K562 (cell line): ENCODE results near the gene NLGN2. TPM values are rescaled to one million over a fixed set of nuclear protein-coding genes. Genes with fewer than 3 reads are reported as not detected.

Experiments
- ARHGAP35 ChIP-seq: fragments of 450-650 bp; IDR thresholded peaks from 2 replicates; pipeline ENCODE4 v1.6.1; 2018; ENCODE audit not compliant: partially characterized antibody
- MAFK ChIP-seq: IDR thresholded peaks from 2 replicates; pipeline ENCODE4 v1.6.1; 2011; ENCODE audit warnings: low read length, improper control_type of control experiment
- MCM2 ChIP-seq: fragments of 450-650 bp; IDR thresholded peaks from 2 replicates; pipeline ENCODE4 v1.6.1; 2017; ENCODE audit warnings: low read depth, mild to moderate bottlenecking
- POLR2AphosphoS5 ChIP-seq: IDR thresholded peaks from 2 replicates; pipeline ENCODE4 v1.6.1; 2011; ENCODE audit warnings: mild to moderate bottlenecking, low read depth, low read length, moderate library complexity; ENCODE audit not compliant: control insufficient read depth, insufficient read depth
- polyA plus RNA-seq, 8 experiments: library from polyadenylated mRNA; depleted of rRNA in 4 of 8; stranded (reverse) in 5 of 8; unstranded in 3 of 8; fragments of >200 nt; fragmentation: Nextera tagmentation in 2 of 8; fragmentation: Illumina TruSeq in 1 of 8; extraction: Ambion mirVana in 2 of 8; extraction: Trizol in 1 of 8; gene quantifications; 2 replicates each; pipeline versions ENCODE4 v1.2.1 to v1.2.3, GENCODE V29; 2011 to 2014; ENCODE audit warnings: inconsistent platforms in 1 of 8, missing spikeins in 1 of 8
- total RNA-seq, 7 experiments: library from RNA; depleted of rRNA in 6 of 7; stranded (reverse); fragments of >200 nt in 6 of 7; fragmentation: Illumina TruSeq in 2 of 7; extraction: Trizol in 2 of 7; gene quantifications; 2 replicates each; pipeline versions ENCODE4 v1.2.1 to v1.2.3, GENCODE V29; 2011 to 2021; ENCODE audit warnings: low replicate concordance in 1 of 7
- TF ChIP-seq, protein P1 (sequence below): IDR thresholded peaks from 3 replicates; pipeline ENCODE4 v1.6.1; 2011; ENCODE audit warnings: borderline replicate concordance, mild to moderate bottlenecking, moderate library complexity; ENCODE audit not compliant: insufficient read length; ENCODE audit errors: extremely low read depth
- TF ChIP-seq, protein P2 (sequence below), 2 experiments: fragments of 450-650 bp; conservative IDR thresholded peaks; 2 replicates each; pipeline ENCODE4 v1.6.1; 2017; ENCODE audit warnings: mild to moderate bottlenecking in 2 of 2, moderate library complexity in 2 of 2
- TF ChIP-seq, protein P3 (sequence below): fragments of 450-650 bp; IDR thresholded peaks from 2 replicates; pipeline ENCODE4 v1.6.1; 2014; ENCODE audit warnings: low read depth, mild to moderate bottlenecking, moderate library complexity, borderline replicate concordance

NLGN2 gene
- total and polyA plus RNA-seq, 9 of the 15 experiments (the other 6 are each of a cell fraction or from before 2014, with no cell fraction given), result 0.11 to 7.8 (median 0.77) TPM

- TF ChIP-seq, protein P1, sequence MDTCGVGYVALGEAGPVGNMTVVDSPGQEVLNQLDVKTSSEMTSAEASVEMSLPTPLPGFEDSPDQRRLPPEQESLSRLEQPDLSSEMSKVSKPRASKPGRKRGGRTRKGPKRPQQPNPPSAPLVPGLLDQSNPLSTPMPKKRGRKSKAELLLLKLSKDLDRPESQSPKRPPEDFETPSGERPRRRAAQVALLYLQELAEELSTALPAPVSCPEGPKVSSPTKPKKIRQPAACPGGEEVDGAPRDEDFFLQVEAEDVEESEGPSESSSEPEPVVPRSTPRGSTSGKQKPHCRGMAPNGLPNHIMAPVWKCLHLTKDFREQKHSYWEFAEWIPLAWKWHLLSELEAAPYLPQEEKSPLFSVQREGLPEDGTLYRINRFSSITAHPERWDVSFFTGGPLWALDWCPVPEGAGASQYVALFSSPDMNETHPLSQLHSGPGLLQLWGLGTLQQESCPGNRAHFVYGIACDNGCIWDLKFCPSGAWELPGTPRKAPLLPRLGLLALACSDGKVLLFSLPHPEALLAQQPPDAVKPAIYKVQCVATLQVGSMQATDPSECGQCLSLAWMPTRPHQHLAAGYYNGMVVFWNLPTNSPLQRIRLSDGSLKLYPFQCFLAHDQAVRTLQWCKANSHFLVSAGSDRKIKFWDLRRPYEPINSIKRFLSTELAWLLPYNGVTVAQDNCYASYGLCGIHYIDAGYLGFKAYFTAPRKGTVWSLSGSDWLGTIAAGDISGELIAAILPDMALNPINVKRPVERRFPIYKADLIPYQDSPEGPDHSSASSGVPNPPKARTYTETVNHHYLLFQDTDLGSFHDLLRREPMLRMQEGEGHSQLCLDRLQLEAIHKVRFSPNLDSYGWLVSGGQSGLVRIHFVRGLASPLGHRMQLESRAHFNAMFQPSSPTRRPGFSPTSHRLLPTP, result no peak
- TF ChIP-seq ARHGAP35 (no peak), MCM2 (no peak), MAFK (no peak), POLR2AphosphoS5 (no peak)
- TF ChIP-seq, protein P2, sequence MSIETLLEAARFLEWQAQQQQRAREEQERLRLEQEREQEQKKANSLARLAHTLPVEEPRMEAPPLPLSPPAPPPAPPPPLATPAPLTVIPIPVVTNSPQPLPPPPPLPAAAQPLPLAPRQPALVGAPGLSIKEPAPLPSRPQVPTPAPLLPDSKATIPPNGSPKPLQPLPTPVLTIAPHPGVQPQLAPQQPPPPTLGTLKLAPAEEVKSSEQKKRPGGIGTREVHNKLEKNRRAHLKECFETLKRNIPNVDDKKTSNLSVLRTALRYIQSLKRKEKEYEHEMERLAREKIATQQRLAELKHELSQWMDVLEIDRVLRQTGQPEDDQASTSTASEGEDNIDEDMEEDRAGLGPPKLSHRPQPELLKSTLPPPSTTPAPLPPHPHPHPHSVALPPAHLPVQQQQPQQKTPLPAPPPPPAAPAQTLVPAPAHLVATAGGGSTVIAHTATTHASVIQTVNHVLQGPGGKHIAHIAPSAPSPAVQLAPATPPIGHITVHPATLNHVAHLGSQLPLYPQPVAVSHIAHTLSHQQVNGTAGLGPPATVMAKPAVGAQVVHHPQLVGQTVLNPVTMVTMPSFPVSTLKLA (conservative IDR thresholded peaks at IDR 0.05), result no peak
- TF ChIP-seq, protein P3, sequence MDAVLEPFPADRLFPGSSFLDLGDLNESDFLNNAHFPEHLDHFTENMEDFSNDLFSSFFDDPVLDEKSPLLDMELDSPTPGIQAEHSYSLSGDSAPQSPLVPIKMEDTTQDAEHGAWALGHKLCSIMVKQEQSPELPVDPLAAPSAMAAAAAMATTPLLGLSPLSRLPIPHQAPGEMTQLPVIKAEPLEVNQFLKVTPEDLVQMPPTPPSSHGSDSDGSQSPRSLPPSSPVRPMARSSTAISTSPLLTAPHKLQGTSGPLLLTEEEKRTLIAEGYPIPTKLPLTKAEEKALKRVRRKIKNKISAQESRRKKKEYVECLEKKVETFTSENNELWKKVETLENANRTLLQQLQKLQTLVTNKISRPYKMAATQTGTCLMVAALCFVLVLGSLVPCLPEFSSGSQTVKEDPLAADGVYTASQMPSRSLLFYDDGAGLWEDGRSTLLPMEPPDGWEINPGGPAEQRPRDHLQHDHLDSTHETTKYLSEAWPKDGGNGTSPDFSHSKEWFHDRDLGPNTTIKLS, result no peak
- TF ChIP-seq, all 486 proteins: peak for 0
These were observed at the start of gene NLGN2 (continued) for GRCh38 chr17:7407485-7408251.
